Neural cell (in vitro differentiated cells): Measurements from ENCODE around the gene VPS13C. TPM values are rescaled to one million over a fixed set of nuclear protein-coding genes. Genes with fewer than 3 reads are reported as not detected.
"Not testable (repeated sequence)": the region's sequence is repeated elsewhere in the genome, so short reads cannot be mapped to it uniquely, and the experiment has no call there.

ENCODE experiments used
- H2AFZ ChIP-seq: fragments of 200-600, 300-800 bp; sonication (generic), shearing (Covaris generic); 2 replicates; pipeline ENCODE4 v1.6.0; 2014; ENCODE audit warnings: low read depth, mild to moderate bottlenecking, antibody characterized with exemption, low read length, moderate library complexity
- H3F3A ChIP-seq: fragments of 200-600 bp; shearing (Covaris generic); 2 replicates; pipeline ENCODE4 v1.6.1; 2016; ENCODE audit warnings: mild to moderate bottlenecking, moderate library complexity, mixed read lengths, antibody characterized with exemption, low read length; ENCODE audit not compliant: insufficient read depth, poor library complexity, severe bottlenecking
- H3K27ac ChIP-seq: fragments of 200-600, 300-800 bp; sonication (generic), shearing (Covaris generic); 2 replicates; pipeline ENCODE4 v1.5.1; 2014; ENCODE audit warnings: mild to moderate bottlenecking, low read length, moderate library complexity
- H3K27me3 ChIP-seq: fragments of 300-800, 200-600 bp; sonication (generic), shearing (Covaris generic); 2 replicates; pipeline ENCODE4 v1.6.0; 2014; ENCODE audit warnings: mild to moderate bottlenecking, low read depth, low read length, moderate library complexity; ENCODE audit not compliant: insufficient read depth
- H3K36me3 ChIP-seq: fragments of 300-800, 200-600 bp; sonication (generic), shearing (Covaris generic); 2 replicates; pipeline ENCODE4 v1.5.1; 2014; ENCODE audit warnings: mild to moderate bottlenecking, antibody characterized with exemption, low read length, moderate library complexity; ENCODE audit not compliant: insufficient read depth
- H3K4me2 ChIP-seq: fragments of 300-800, 200-600 bp; sonication (generic), shearing (Covaris generic); 2 replicates; pipeline ENCODE4 v1.6.0; 2014; ENCODE audit warnings: mild to moderate bottlenecking, low read length
- H3K4me3 ChIP-seq: fragments of 300-800, 200-600 bp; sonication (generic), shearing (Covaris generic); 2 replicates; pipeline ENCODE4 v1.5.1; 2014; ENCODE audit warnings: mild to moderate bottlenecking, low read length, moderate library complexity
- H3K79me2 ChIP-seq: fragments of 200-600 bp; shearing (Covaris generic); replicated peaks from 2 replicates; pipeline ENCODE4 v1.6.0; 2014; ENCODE audit warnings: mild to moderate bottlenecking, low read length, moderate library complexity; ENCODE audit not compliant: insufficient read depth
- H3K9ac ChIP-seq: fragments of 300-800, 200-600 bp; sonication (generic), shearing (Covaris generic); 2 replicates; pipeline ENCODE4 v1.6.1; 2016; ENCODE audit warnings: mild to moderate bottlenecking, low read length, mixed read lengths
- H3K9me2 ChIP-seq: fragments of 200-600 bp; shearing (Covaris generic); 2 replicates; pipeline ENCODE4 v1.6.1; 2016; ENCODE audit warnings: mild to moderate bottlenecking, low read length, mixed read lengths; ENCODE audit not compliant: insufficient read depth
- H3K9me3 ChIP-seq: fragments of 200-600, 300-800 bp; sonication (generic), shearing (Covaris generic); 2 replicates; pipeline ENCODE4 v1.6.1; 2016; ENCODE audit warnings: mild to moderate bottlenecking, mixed run types, low read length, moderate library complexity, mixed read lengths
- H4K20me1 ChIP-seq: fragments of 200-600 bp; shearing (Covaris generic); 2 replicates; pipeline ENCODE4 v1.6.1; 2016; ENCODE audit warnings: mild to moderate bottlenecking, mixed run types; ENCODE audit not compliant: insufficient read depth
- CTCF ChIP-seq: fragments of 450-650 bp; IDR thresholded peaks from 2 replicates; pipeline ENCODE4 v1.5.1; 2014; ENCODE audit warnings: antibody characterized with exemption, mild to moderate bottlenecking, moderate library complexity; ENCODE audit not compliant: poor library complexity, severe bottlenecking
- EP300 ChIP-seq: fragments of 450-650 bp; conservative IDR thresholded peaks from 2 replicates; pipeline ENCODE4 v1.6.1; 2014; ENCODE audit warnings: antibody characterized with exemption, mild to moderate bottlenecking, moderate library complexity; ENCODE audit not compliant: poor library complexity, severe bottlenecking
- MXI1 ChIP-seq: fragments of 450-650 bp; conservative IDR thresholded peaks from 2 replicates; pipeline ENCODE4 v1.6.1; 2014; ENCODE audit warnings: antibody characterized with exemption, mild to moderate bottlenecking; ENCODE audit not compliant: poor library complexity, severe bottlenecking
- REST ChIP-seq: IDR thresholded peaks from 2 replicates; pipeline ENCODE4 v1.6.1; 2012; ENCODE audit warnings: borderline replicate concordance
- SMC3 ChIP-seq: fragments of 450-650 bp; conservative IDR thresholded peaks from 2 replicates; pipeline ENCODE4 v1.6.1; 2014; ENCODE audit warnings: antibody characterized with exemption, mild to moderate bottlenecking, moderate library complexity; ENCODE audit not compliant: poor library complexity
- TAF1 ChIP-seq: IDR thresholded peaks from 2 replicates; pipeline ENCODE4 v1.6.1; 2012; ENCODE audit warnings: low read depth
- polyA plus RNA-seq: library from polyadenylated mRNA; depleted of rRNA; stranded (reverse); fragments of >200 nt; gene quantifications from 2 replicates; pipeline ENCODE4 v1.2.3, GENCODE V29; 2014

The VPS13C gene
- polyA plus RNA-seq, 1 donor from 2014 or later, result 92.6 TPM

GRCh38 chr15:62020576-62021160 lies 39.6 kb downstream of the VPS13C start:
- no peak overlapping the region for H3K4me3 ChIP-seq

GRCh38 chr15:62005354-62005753 lies 54.9 kb downstream of the VPS13C start:
- not testable (repeated sequence) for H3K27me3 ChIP-seq, H3K9me3 ChIP-seq, H3K4me2 ChIP-seq, H4K20me1 ChIP-seq, H3F3A ChIP-seq, H3K9me2 ChIP-seq, H3K4me3 ChIP-seq, H3K36me3 ChIP-seq, H3K27ac ChIP-seq, H3K9ac ChIP-seq, H2AFZ ChIP-seq, H3K79me2 ChIP-seq

More at GRCh38 chr15:62020576-62021160, 39.6 kb downstream of the VPS13C start:
- no peak for TF ChIP-seq CTCF
- TF ChIP-seq SMC3, result no peak
- no peak overlapping the region for H2AFZ ChIP-seq
- no peaks in the 10 kb centered on the region for H4K20me1 ChIP-seq
- H3K9me2 ChIP-seq, result no peaks in the 10 kb centered on the region
- no peaks in the 10 kb centered on the region for H3K36me3 ChIP-seq
- no peaks in the 10 kb centered on the region for H3F3A ChIP-seq
- H3K27ac ChIP-seq, result no peak overlapping the region
- H3K27me3 ChIP-seq, result no peaks in the 10 kb centered on the region
- no peak overlapping the region for H3K4me2 ChIP-seq
- no peaks in the 10 kb centered on the region for H3K9me3 ChIP-seq
- no peaks in the 10 kb centered on the region for H3K79me2 ChIP-seq
- H3K9ac ChIP-seq, result no peak overlapping the region

GRCh38 chr15:61997786-61998185 lies 62.5 kb downstream of the VPS13C start:
- H3K4me3 ChIP-seq, result no peak overlapping the region
- H3K79me2 ChIP-seq, result no peaks in the 10 kb centered on the region
- no peaks in the 10 kb centered on the region for H3K9me3 ChIP-seq
- no peak overlapping the region for H3K9ac ChIP-seq
- H3K4me2 ChIP-seq, result no peak overlapping the region
- H2AFZ ChIP-seq, result no peak overlapping the region
- no peak overlapping the region for H3K27ac ChIP-seq
- H3K36me3 ChIP-seq, result no peaks in the 10 kb centered on the region
- no peaks in the 10 kb centered on the region for H3K9me2 ChIP-seq
- H4K20me1 ChIP-seq, result no peaks in the 10 kb centered on the region
- no peaks in the 10 kb centered on the region for H3K27me3 ChIP-seq
- no peaks in the 10 kb centered on the region for H3F3A ChIP-seq
- no peak for TF ChIP-seq EP300
- TF ChIP-seq MXI1, result no peak
- no peak for TF ChIP-seq REST
- TF ChIP-seq CTCF, result no peak
- TF ChIP-seq TAF1, result no peak
